PC-9 (cell line): ENCODE results near the gene UBE2V1.

Experiments used
- EZH2 ChIP-seq: fragments of 200-600 bp; sonication (generic); IDR thresholded peaks from 2 replicates; pipeline ENCODE4 v1.8.0; 2017; ENCODE audit warnings: antibody characterized with exemption, low read depth
- TF ChIP-seq, protein P1 (sequence below): fragments of 200-600 bp; sonication (generic); conservative IDR thresholded peaks from 2 replicates; pipeline ENCODE4 v1.6.1; 2017; ENCODE audit warnings: mixed run types, antibody characterized with exemption, mild to moderate bottlenecking, moderate library complexity

DNA sequence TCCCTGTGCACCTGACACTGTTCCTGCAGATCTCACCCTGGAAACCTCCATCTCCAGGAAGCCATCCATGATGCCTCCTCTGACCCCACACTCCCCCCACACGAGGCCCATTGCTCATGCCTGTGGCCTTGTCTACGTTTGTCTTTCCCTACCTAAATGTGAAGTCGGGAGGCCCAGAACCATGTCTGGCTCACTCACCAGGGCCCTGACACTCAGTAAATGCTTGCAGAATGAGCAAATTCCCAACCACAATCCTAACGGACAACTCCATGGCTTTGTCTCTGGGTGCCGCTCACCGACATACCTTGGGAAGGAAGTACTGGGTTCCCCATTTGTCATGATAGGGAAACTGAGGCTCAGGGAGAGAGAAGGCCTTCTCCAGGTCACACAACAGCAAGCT, 33.3 kb upstream of the UBE2V1 start:
- TF ChIP-seq, protein P1, sequence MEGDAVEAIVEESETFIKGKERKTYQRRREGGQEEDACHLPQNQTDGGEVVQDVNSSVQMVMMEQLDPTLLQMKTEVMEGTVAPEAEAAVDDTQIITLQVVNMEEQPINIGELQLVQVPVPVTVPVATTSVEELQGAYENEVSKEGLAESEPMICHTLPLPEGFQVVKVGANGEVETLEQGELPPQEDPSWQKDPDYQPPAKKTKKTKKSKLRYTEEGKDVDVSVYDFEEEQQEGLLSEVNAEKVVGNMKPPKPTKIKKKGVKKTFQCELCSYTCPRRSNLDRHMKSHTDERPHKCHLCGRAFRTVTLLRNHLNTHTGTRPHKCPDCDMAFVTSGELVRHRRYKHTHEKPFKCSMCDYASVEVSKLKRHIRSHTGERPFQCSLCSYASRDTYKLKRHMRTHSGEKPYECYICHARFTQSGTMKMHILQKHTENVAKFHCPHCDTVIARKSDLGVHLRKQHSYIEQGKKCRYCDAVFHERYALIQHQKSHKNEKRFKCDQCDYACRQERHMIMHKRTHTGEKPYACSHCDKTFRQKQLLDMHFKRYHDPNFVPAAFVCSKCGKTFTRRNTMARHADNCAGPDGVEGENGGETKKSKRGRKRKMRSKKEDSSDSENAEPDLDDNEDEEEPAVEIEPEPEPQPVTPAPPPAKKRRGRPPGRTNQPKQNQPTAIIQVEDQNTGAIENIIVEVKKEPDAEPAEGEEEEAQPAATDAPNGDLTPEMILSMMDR: no peak
- TF ChIP-seq EZH2: no peak
